Measurements from ENCODE around the gene EPHA3.

DNA sequence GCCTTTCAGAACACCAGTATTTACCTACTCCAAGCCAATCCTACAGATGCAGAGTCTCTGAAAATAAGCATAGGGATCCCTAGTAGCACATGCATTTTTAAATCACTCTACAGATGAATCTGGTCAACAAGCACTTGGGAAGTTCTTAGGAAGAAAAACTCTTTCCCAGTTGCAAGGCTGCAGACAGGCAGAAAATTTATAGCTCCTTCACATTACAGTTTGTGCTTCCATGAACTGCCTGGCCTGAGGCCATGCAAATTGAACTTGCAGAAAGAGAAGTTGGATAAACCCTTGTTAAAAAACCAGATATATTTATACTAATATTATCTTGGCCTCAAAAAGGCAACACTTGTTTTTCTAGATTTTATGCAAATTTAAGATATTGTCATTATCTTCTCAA is 256.9 kb downstream of the EPHA3 start:
- TF ChIP-seq, protein P1, sequence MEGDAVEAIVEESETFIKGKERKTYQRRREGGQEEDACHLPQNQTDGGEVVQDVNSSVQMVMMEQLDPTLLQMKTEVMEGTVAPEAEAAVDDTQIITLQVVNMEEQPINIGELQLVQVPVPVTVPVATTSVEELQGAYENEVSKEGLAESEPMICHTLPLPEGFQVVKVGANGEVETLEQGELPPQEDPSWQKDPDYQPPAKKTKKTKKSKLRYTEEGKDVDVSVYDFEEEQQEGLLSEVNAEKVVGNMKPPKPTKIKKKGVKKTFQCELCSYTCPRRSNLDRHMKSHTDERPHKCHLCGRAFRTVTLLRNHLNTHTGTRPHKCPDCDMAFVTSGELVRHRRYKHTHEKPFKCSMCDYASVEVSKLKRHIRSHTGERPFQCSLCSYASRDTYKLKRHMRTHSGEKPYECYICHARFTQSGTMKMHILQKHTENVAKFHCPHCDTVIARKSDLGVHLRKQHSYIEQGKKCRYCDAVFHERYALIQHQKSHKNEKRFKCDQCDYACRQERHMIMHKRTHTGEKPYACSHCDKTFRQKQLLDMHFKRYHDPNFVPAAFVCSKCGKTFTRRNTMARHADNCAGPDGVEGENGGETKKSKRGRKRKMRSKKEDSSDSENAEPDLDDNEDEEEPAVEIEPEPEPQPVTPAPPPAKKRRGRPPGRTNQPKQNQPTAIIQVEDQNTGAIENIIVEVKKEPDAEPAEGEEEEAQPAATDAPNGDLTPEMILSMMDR (IDR thresholded peaks at IDR 0.05; ENCODE audit: insufficient read depth, low read depth, low read length): no peak
- TF ChIP-seq EZH2 (IDR thresholded peaks at IDR 0.05; ENCODE audit: insufficient read depth, low read length): no peak

Data from astrocyte (in vitro differentiated cells and primary cell).